HG03432 (cell line): Measurements from ENCODE around the gene C3orf18.
"Not testable (repeated sequence)": the region's sequence is repeated elsewhere in the genome, so short reads cannot be mapped to it uniquely, and the experiment has no call there.

ENCODE experiments used
- ATAC-seq: cut with Tn5 transposase; IDR thresholded peaks from one replicate; pipeline ENCODE4 v1.9.1; 2021; ENCODE audit warnings: mild to moderate bottlenecking, moderate library complexity; ENCODE audit not compliant: unreplicated experiment

Gene C3orf18

DNA sequence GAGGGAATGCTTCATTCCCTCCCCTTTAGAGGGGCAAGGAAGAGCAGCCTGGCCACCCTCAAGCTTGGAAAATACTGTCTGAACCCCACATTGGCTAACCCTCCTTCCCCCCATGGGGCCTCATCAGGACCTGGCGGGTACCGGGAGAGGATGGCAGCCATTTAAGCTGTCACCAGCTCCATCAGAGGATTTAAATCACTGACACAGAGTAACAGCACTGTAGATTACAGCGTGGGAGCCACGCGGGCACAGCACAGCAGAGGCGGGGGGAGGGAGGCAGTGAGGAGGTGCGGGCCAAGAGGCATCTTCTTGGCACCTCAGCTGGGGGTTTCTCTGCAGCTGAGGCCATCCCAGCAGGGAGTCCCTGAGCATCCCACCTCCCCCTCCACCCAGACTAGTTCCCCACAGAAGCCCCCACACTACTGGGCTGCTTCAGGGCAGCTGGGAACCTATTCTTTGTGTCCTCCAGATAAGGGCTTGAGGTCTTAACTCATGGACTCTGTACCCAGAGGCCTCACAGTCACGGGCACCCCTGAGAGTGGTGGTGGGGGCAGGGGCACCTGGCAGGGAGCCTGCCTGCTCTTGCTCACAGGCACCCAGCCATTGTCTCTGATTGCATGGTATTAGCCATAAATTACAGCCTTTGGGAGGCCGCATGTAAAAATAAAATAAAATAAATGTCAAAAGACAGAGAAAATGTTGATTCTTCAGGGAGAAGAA, 42.2 kb downstream of the C3orf18 start:
- no peak for ATAC-seq

DNA sequence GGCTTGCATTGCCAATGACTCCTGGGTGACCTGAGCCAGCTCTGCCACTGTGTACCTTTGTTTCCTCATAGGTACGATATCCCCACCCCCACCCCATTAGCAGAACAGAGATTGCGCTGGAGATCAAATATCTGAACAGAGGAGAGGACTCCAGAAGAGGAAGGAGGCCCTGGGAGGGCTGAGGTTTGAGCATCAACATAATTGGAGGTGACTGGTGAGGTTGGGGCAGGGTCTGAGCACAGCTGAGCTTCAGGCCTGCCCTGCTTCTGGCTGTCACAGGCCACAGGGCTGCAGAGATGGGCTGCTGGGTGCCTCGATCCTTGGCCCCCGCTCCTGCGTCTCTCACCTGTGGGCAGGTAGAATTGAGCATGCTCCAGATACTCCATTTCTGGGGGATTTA, 42.8 kb downstream of the C3orf18 start:
- no peak for ATAC-seq

DNA sequence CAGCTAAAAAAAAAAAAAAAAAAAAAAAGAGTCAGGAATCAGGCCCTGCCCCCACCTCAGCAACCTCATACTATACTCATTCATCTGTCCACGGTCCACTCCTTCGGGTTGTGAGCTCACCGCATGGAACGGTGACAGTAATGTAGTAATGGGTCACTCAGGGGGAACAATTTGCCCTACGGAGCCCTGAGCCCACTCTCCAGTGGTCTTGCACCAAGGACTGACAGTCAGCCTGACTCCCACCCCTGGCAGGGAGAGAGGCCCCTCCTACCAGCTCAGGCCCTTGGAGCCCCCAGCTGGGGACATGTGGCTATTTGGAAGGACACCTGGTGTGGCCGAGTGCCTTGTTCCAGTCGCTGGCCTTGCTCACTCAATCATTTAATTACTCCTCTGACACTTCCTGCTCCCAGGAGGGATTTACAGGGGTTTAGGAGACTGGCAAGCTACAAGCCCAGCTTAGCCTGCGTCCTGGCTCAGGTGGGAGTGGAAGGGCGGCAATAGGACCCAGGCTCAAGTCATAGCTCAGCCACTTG, 44.2 kb downstream of the C3orf18 start:
- ATAC-seq, result no peak

DNA sequence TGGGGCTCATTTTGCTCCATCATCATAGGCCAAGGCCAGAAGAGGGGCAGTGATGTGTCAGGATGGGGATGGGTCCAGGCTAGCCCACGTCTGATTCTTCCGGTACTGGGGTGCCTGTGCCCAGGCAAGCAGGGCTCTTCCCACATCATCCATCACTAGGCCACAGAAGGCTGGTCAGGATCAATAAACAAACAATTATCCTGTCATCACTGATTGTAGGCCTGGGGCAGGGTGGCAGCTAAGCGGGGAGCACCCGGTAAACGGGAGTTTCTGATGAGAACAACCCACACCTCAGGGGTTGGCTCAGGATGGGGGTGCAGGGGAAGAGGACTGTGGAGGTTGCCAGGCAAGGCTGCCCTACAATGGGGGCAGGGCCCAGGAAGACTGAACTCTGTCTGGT, 46.0 kb downstream of the C3orf18 start:
- no peak for ATAC-seq

DNA sequence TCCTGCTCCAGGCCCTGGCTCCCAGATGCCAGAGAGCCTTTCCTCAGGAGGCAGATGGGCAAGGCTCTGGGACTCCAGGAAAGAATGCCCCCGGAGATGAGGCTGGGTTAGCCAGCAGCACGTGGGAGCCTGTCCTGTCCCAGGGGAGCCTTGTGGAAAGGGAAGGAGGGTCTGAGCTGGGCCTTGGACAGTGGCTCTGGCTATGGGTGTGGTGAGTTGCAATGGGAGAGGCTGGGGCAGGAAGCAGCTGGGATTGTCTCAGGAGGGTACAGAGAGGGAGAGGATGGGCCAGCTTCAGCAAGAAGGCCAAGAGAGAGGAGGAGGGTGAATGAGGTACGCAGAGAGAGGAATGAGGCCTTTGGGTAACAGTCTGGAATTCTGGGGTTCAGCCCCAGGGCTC, 46.7 kb downstream of the C3orf18 start:
- no peak for ATAC-seq

DNA sequence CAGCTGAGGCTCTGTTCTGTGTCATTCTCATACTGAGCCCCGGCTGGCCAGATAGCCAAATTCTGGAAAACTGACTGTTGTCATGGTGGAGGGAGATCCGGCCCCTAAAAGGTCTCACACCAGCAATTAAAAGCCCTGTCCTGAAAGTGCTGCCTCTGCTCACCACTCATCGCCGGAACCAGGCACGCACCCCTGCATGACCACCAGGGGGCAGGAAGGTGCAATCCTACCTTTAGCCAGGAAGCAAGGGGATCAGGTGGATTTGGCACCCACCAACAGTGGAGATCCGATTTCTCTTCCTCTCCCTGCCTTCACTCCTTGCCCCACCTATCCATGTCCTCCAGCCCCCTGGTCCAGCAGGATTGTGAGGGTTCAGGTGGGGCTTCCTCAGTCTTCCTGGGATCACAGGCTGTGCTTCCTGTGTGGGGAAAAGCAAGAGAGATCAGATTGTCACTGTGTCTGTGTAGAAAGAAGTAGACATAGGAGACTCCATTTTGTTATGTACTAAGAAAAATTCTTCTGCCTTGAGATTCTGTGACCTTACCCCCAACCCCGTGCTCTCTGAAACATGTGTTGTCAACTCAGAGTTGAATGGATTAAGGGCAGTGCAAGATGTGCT, 48.0 kb downstream of the C3orf18 start:
- no peak for ATAC-seq

DNA sequence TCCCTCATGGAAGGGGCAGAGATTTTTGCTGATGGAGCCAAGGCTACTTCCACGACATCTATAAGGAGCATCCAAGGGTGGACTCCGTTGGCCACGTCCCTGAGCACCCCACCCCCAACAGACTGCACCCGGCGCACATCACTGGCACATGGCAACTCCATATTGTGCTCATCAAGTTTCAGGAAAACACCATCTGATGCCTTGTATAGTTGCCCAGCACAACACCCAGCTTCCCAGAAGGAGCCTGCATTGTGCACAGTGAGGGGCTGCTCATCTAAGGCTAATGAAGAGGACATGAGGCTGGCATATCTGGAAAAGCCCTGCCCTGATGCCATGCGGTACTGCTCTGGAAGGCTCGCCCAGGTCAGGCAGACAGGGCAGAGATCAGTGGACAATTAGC, 49.1 kb downstream of the C3orf18 start:
- ATAC-seq, result no peak

DNA sequence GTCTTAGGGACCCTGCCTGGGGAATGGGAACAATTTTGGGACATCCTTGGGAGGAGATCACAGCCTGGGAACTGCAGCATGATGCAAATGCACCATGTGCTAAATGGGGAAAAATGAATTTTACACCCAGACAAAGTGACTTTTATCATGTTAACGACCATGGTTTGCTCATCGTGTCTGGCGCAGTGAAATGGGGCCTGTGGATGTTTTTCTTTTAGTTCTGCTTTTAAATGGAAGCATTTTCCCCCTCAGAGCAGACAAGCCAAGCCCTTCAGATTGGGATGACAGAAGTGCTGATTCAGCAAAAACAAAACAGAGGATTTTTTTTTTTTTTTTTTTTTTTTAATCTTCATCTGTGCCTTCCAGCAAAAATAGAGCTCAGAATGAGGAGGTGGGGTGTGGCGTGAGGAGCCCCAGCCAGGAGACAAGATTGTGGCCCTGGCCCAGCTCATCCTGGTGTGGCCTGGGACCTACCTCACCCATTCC, 49.8 kb downstream of the C3orf18 start:
- no peak for ATAC-seq

DNA sequence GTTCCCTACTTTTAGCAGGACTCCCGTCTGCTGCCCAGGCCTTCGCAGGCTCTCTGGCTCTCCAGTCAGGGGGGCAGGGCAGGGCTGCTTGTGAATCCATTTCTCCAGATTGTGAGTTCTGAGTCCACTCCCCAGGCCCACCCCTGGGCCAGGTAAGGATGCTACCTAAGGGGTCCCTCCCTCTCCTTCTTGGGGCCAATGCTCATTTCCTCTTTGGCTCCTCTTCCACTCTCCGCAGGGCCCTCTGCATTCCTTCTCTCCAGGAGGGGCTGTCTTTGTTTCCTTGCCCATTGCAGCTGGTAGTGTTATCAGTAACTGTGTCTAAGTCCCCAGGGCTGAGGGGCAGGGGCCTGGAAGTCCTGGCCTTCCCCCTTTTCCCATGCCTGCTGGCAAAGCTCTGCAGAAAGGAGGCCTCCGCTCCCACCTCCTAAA, 51.1 kb downstream of the C3orf18 start:
- no peak for ATAC-seq

DNA sequence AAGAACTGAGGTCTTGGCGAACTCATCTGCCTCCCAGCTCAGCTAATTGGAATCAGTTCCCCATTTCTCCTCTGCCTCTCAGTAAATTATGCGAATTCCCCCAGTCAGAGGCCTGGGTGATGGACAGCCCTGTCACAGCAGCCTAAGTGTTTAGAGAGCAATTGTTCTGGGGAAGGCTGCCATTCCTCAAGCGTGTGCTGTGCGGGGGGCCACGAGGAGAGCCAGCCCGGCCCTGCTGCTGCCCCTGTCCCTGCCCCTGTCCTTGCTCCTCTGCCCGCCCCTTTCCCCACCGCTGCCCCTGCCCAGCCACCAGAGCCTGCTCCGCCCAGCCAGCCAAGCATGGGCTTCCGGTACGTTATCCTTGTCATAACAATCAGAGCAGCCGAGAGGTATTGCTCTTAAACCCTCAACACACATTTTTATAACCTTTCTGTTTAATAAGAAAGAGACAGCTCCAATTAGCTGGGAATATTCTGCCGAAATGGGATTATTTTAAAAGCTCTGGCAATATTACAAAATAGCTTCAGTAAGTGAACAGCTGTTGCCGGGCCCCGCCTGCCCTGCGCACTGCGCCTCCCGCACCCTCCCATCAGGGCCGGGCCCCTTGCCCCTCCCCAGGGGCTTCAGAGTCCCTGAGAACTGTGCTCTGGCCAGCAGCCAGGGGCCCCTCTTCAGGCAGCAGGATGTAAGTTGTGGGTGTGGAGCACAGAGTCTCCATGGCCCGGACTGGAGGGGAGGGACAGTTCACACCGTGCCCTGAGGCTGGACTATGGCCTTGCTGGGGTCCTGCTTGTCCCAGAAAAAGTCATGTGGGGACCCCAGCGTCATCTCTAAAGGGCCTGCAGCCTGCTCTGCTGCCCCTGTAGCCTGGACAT, 51.7 kb downstream of the C3orf18 start:
- ATAC-seq, result no peak

DNA sequence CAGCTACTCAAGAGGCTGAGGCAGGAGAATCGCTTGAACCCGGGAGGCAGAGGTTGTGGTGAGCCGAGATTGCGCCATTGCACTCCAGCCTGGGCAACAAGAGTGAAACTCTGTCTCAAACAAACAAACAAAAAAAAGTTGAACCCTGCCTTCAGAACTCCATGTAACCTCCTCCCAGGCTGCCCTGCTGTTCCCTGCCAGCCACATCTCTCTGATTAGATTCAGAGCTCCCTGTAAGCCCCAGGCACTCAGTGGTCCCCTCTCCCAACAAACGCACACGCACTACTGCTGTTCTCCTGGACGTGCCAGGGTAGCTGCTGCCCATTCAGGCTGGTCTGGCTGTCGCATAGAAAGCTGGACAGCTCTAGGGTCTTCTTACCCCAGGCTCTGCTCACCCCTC, 54.6 kb downstream of the C3orf18 start:
- ATAC-seq, result not testable (repeated sequence)

DNA sequence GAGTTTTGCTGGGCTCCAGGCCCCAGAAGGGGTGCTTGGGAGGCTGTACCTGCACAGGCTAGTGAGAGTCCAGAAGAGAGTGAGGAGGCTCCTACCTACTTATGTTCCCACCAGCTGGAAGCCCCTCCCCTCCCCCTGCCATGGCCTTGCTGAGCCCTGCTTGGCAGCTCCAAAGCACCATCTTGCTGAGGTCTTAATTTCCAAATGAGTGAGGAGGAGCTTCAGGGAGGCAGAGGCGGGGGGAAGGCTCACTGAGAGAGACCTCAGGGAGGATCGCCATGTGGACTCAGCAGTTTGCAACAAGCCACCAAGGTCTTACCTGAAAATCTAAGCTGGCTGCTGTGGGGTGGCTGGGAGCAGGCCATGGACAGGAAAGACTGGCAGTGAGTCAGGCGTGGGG, 55.4 kb downstream of the C3orf18 start:
- ATAC-seq, result no peak

DNA sequence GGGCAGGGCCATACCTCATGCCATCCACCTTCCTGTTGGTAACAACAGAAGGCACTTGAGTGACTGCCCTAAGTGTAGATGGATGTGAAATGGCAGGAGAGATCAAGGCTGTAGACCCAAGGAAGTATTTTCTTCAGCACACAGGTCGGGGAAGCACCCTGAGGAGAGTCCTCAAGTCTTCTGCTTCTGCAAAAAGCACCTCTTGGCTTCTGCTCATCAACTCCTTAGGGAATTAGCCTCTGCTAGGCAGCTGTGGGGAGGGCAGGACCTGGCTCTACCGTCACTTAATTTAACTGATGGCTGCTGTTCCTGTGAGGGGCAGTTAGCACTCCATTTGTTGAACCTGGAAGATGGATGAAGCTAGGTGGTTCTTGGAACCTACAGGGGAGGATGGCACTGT, 57.2 kb downstream of the C3orf18 start:
- no peak for ATAC-seq

DNA sequence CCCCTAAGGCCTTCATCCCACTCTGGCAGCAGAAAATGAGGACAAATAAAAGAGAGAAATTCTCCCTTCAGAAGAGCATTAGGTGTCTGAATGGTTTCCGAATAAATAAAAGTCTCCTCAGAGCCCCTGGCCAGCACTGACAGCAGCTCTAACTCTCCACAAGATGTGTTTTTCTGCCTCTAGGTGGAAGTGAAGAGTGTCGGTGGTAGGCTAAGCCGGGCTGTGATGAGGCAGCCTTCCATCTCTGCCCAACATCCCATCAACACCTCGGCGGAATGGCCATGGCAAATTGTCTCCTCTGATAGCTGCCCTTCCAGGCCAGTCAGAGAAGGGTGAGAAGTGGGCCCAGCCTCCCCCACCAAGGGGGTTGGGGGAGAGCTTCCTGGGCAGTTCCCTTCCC, 57.8 kb downstream of the C3orf18 start:
- ATAC-seq, result no peak

DNA sequence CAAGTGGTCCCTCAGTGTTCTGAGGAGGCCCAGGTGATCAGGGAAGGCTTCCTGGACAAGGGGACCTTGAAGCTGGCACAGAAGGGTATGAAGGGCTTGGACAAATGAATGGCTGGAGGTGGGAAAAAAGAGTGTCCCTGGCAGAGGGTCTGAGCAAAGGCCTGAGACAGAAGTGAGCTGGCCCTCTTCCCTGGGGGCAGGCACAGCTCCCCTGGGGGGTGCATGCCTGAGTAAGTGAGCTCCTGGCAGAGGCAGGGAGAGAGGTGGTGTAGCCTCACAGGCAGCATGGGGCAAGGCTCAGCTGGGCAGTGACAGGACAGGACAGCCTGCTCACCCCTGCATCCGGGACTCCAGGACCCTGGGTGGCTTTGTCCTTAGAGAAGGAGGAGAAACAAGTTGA, 58.7 kb downstream of the C3orf18 start:
- no peak for ATAC-seq
